SK-N-SH treated with all-trans-retinoic acid at 6 μM for 48 hours (cell line): ENCODE data around the gene SIN3B.

Source experiments
- ATAC-seq: fragments of 200-7000 bp; cut with Tn5 transposase; 3 replicates; pipeline ENCODE4 v1.9.1; 2020; ENCODE audit warnings: mild to moderate bottlenecking, moderate library complexity
- ARNTL ChIP-seq: fragments of 450-650 bp; formaldehyde crosslinking; IDR thresholded peaks from 2 replicates; pipeline ENCODE4 v1.5.0; 2020; ENCODE audit warnings: low read depth, mild to moderate bottlenecking, moderate library complexity, borderline replicate concordance
- BACH2 ChIP-seq: fragments of 250-450 bp; sonication (Bioruptor Pico); IDR thresholded peaks from 2 replicates; pipeline ENCODE4 v1.9.0; 2021; ENCODE audit warnings: mild to moderate bottlenecking, borderline replicate concordance
- CREB5 ChIP-seq: fragments of 250-450 bp; sonication (Bioruptor Pico); IDR thresholded peaks from 2 replicates; pipeline ENCODE4 v1.5.1; 2020; ENCODE audit warnings: low read depth, mild to moderate bottlenecking, moderate library complexity
- CSDC2 ChIP-seq: fragments of 250-450 bp; sonication (Bioruptor Pico); IDR thresholded peaks from 2 replicates; pipeline ENCODE4 v1.5.0; 2020; ENCODE audit warnings: mild to moderate bottlenecking, moderate library complexity
- CSRNP3 ChIP-seq: fragments of 250-450 bp; sonication (Bioruptor Pico); IDR thresholded peaks from 2 replicates; pipeline ENCODE4 v1.5.1; 2021; ENCODE audit warnings: mild to moderate bottlenecking, moderate library complexity
- ESRRG ChIP-seq: fragments of 250-450 bp; sonication (Bioruptor Pico); IDR thresholded peaks from 2 replicates; pipeline ENCODE4 v1.6.1; 2021; ENCODE audit warnings: mild to moderate bottlenecking
- GLIS3 ChIP-seq: fragments of 250-450 bp; sonication (Bioruptor Pico); IDR thresholded peaks from 2 replicates; pipeline ENCODE4 v1.5.0; 2020; ENCODE audit warnings: mild to moderate bottlenecking, moderate library complexity
- ISL1 ChIP-seq: fragments of 250-450 bp; sonication (Bioruptor Pico); IDR thresholded peaks from 2 replicates; pipeline ENCODE4 v2.1.2; 2022; ENCODE audit warnings: mild to moderate bottlenecking, moderate library complexity
- OSR1 ChIP-seq: fragments of 250-450 bp; sonication (Bioruptor Pico); IDR thresholded peaks from 2 replicates; pipeline ENCODE4 v1.8.0; 2022; ENCODE audit warnings: moderate library complexity, mild to moderate bottlenecking, inconsistent platforms
- PATZ1 ChIP-seq: fragments of 250-450 bp; sonication (Bioruptor Pico); IDR thresholded peaks from 2 replicates; pipeline ENCODE4 v1.8.0; 2020; ENCODE audit warnings: mild to moderate bottlenecking, moderate library complexity, borderline replicate concordance
- PPARA ChIP-seq: fragments of 250-450 bp; sonication (Bioruptor Pico); IDR thresholded peaks from 2 replicates; pipeline ENCODE4 v1.5.0; 2020; ENCODE audit warnings: mild to moderate bottlenecking, borderline replicate concordance
- RARB ChIP-seq: fragments of 250-450 bp; sonication (Bioruptor Pico); IDR thresholded peaks from 2 replicates; pipeline ENCODE4 v1.8.0; 2021; ENCODE audit warnings: mild to moderate bottlenecking, moderate library complexity
- SNAI2 ChIP-seq: fragments of 250-450 bp; sonication (Bioruptor Pico); IDR thresholded peaks from 2 replicates; pipeline ENCODE4 v1.5.0; 2020; ENCODE audit warnings: mild to moderate bottlenecking, moderate library complexity
- TCF4 ChIP-seq: fragments of 250-450 bp; sonication (Bioruptor Pico); IDR thresholded peaks from 2 replicates; pipeline ENCODE4 v1.8.0; 2021; ENCODE audit warnings: mild to moderate bottlenecking, moderate library complexity, borderline replicate concordance
- TOX ChIP-seq: fragments of 250-450 bp; sonication (Bioruptor Pico); IDR thresholded peaks from 2 replicates; pipeline ENCODE4 v1.8.0; 2021; ENCODE audit warnings: mild to moderate bottlenecking, moderate library complexity, borderline replicate concordance
- TSHZ2 ChIP-seq: fragments of 250-450 bp; sonication (Bioruptor Pico); IDR thresholded peaks from 2 replicates; pipeline ENCODE4 v1.5.0; 2020; ENCODE audit warnings: mild to moderate bottlenecking, moderate library complexity
- ZC3H10 ChIP-seq: fragments of 250-450 bp; sonication (Bioruptor Pico); IDR thresholded peaks from 2 replicates; pipeline ENCODE4 v1.5.1; 2021; ENCODE audit warnings: mild to moderate bottlenecking, moderate library complexity
- ZFP3 ChIP-seq: fragments of 250-450 bp; sonication (Bioruptor Pico); IDR thresholded peaks from 2 replicates; pipeline ENCODE4 v1.5.0; 2020; ENCODE audit warnings: mild to moderate bottlenecking, moderate library complexity
- ZFP30 ChIP-seq: fragments of 450-650 bp; formaldehyde crosslinking; IDR thresholded peaks from 2 replicates; pipeline ENCODE4 v1.5.0; 2022; ENCODE audit warnings: mild to moderate bottlenecking, moderate library complexity
- ZNF565 ChIP-seq: fragments of 450-650 bp; formaldehyde crosslinking; conservative IDR thresholded peaks from 2 replicates; pipeline ENCODE4 v1.5.0; 2020; ENCODE audit warnings: low read depth, mild to moderate bottlenecking, moderate library complexity
- ZNF70 ChIP-seq: fragments of 450-650 bp; formaldehyde crosslinking; IDR thresholded peaks from 2 replicates; pipeline ENCODE4 v1.5.0; 2020; ENCODE audit warnings: mild to moderate bottlenecking, moderate library complexity
- ZNF8 ChIP-seq: fragments of 450-650 bp; formaldehyde crosslinking; IDR thresholded peaks from 2 replicates; pipeline ENCODE4 v1.5.0; 2020; ENCODE audit warnings: mild to moderate bottlenecking, moderate library complexity

Gene SIN3B

GRCh38 chr19:16846901-16847300 is 17.7 kb downstream of the SIN3B start:
- TF ChIP-seq GLIS3 (CRISPR knock-in tag) (no peak), ZNF565 (CRISPR knock-in tag) (no peak), ZC3H10 (CRISPR knock-in tag) (no peak), CREB5 (CRISPR knock-in tag) (no peak), BACH2 (CRISPR knock-in tag) (no peak), ZFP3 (CRISPR knock-in tag) (no peak), ESRRG (no peak), OSR1 (CRISPR knock-in tag) (no peak), TSHZ2 (CRISPR knock-in tag) (no peak), SNAI2 (no peak), CSDC2 (no peak), CSRNP3 (CRISPR knock-in tag) (no peak), TOX (no peak), ARNTL (CRISPR knock-in tag) (no peak), PPARA (no peak), TCF4 (no peak), ZNF8 (no peak), PATZ1 (CRISPR knock-in tag) (no peak), ISL1 (no peak)
- no peak for ATAC-seq

GRCh38 chr19:16847430-16847829 is 18.2 kb downstream of the SIN3B start:
- TF ChIP-seq CREB5 (CRISPR knock-in tag): no peak
- no peak for TF ChIP-seq ZFP3 (CRISPR knock-in tag)
- no peak for TF ChIP-seq ISL1
- no peak for TF ChIP-seq ESRRG
- no peak for TF ChIP-seq BACH2 (CRISPR knock-in tag)
- no peak for TF ChIP-seq ARNTL (CRISPR knock-in tag)
- TF ChIP-seq CSRNP3 (CRISPR knock-in tag): no peak
- TF ChIP-seq ZNF8: no peak
- TF ChIP-seq ZNF565 (CRISPR knock-in tag): no peak
- ATAC-seq: no peak

- no peak for ATAC-seq
- no peak for TF ChIP-seq BACH2 (CRISPR knock-in tag)
- TF ChIP-seq RARB (CRISPR knock-in tag): no peak
- TF ChIP-seq GLIS3 (CRISPR knock-in tag): no peak
- no peak for TF ChIP-seq ZNF565 (CRISPR knock-in tag)
- no peak for TF ChIP-seq OSR1 (CRISPR knock-in tag)
- TF ChIP-seq SNAI2: no peak
- TF ChIP-seq ZFP3 (CRISPR knock-in tag): no peak
- no peak for TF ChIP-seq ZC3H10 (CRISPR knock-in tag)
- TF ChIP-seq TOX: no peak
- TF ChIP-seq ZNF70 (CRISPR knock-in tag): no peak
- no peak for TF ChIP-seq ISL1
- TF ChIP-seq ZFP30 (CRISPR knock-in tag): no peak
- TF ChIP-seq ESRRG: no peak
- no peak for TF ChIP-seq TCF4
- no peak for TF ChIP-seq CSDC2
Observed at GRCh38 chr19:16849168-16849567, 20.0 kb downstream of the SIN3B start.
